ENCODE data around the gene DOK7. TPM values are rescaled to one million over a fixed set of nuclear protein-coding genes. Genes with fewer than 3 reads are reported as not detected.
"Not testable (repeated sequence)": the region's sequence is repeated elsewhere in the genome, so short reads cannot be mapped to it uniquely, and the experiment has no call there.

Gene DOK7
- total RNA-seq, 2 experiments from 2014 or later: not detected

- POLR2A ChIA-PET: no interaction called here
- CTCF ChIA-PET: no interaction called here
Observed at GRCh38 chr4:3458371-3458770, 4.7 kb upstream of the DOK7 start.

DNA sequence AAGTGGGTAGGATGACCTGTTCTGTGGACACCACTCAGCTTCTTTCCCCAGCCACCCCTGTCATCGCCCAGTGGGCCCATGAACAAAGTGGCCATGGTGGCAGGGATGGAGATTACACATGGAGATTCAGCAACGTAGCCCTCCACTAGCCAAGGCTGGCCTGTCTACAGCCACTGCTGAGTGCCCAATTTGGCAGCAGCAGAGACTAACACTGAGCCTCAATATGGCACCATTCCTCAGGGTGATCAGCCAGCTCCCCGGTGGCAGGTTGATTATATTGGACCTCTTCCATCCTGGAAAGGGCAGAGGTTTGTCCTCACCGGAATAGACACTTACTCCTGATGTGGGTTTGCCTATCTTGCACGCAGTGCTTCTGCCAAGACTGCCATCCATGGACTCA, 4.0 kb upstream of the DOK7 start:
- CTCF ChIA-PET, POLR2A ChIA-PET: not testable (repeated sequence)

GRCh38 chr4:3460926-3461325, 2.2 kb upstream of the DOK7 start:
- ChIA-PET POLR2A (no interaction called here), CTCF (no interaction called here)

DNA sequence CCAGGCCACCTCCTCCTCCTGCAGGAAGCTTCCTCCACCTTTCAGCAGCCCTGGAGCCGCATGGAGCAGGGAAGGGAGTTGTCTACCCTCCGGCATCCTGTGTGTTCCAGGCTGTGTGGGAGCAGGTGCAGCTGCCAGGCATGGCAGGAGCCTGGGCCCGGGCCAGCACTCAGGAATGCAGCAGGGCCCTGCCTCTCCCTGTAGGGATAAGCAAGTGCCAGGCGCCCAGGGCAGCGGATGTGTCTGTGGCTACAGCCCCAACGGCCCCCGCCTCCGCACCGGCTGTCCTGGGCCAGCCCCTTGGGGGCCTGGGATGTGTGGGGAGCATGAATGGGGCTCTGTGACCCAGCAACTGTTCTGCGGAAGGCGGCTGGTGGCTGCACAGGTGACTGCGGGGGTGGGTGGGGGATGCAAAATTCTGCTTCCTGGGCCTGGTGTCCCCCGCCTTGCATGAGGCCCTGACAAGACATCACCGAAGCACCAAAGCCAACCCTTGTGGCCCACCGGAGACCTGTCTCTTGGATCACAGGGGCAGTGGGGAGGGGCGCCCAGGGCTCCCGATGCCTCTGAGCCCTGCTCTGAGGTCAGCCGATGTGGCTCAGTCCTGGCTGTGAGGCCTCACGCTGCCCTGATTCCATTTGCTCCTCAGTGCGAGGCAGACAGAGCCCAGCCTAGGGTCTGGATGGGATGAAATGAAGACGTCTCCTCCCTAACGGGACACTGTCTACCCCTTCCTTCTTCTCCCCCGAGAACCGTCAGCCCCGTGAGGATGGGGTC, 1.4 kb upstream of the DOK7 start:
- CTCF ChIA-PET: no interaction called here

DNA sequence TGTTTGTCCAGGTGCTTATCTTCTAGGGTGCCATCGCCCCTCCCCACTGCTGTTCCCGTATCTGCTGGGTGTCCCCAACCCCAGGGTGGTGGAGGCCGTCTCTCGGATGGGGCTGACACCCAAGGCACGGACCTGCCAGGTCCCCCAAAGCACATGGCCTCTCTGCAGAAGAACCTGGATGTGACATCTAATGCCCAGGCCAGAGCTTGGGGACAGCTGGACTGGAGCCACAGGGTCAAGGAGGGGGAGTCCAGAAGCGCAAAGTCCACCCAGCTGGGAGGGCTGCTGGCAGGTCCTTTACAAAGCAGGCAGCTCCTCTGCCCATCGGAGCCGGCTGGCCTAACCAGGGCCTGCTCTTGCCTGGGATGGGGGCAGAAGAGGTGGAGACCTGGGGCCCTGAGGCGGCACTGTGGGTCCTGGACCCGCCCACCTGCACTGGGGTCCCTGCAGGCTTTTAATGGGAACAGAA, 751 bp upstream of the DOK7 start:
- CTCF ChIA-PET: no interaction called here
- POLR2A ChIA-PET: no interaction called here

More for the DNA sequence above, 1.4 kb upstream of the DOK7 start:
- POLR2A ChIA-PET: no interaction called here

DNA sequence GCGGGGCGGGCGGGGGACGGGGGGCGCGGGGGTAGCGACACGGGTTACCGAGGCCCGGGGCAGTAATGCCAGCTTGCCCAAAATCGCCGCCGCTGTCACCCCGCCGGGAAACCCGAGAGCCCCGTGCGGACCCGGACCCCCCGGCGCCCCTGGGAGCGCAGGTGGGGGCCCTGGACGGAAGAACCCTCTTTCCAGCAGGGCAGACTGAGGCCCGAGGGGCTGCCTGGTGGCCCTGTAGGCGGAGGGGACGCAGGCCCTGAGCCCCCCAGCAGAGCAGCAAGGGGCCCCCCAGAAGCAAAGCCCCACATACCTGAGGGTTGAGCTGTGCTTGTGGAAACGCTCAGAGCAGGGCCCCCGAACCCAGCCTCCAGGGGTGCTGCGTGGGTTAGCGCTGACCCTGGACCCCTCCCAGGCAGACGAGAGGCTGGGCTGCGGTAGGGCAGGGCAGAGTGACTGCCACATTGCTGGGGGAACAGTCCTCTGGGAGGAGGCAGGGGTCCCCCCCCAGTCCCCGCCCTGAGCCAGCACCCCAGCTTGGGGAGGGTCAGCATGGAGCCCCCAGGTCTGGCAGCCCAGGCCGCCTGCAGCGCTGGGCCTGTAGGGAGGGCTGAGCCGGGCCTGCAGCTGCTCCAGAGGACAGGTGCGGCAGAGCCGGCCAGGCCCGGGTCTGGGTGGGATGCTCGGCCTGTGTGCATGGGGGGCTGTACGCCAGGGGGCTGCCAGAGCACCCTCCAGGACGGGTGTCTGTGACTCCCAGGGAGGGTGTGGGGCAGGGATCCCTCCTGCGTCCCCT, 646 bp downstream of the DOK7 start:
- ChIA-PET CTCF (interaction anchor here (0.7 kb wide), 1 partner anchor 19 kb away, joined by 3 read pairs; no protein-coding TSS in a partner anchor), POLR2A (no interaction called here)

- ChIA-PET POLR2A (no interaction called here), CTCF (no interaction called here)
Observed at GRCh38 chr4:3464349-3464905, 1.3 kb downstream of the DOK7 start.

GRCh38 chr4:3464911-3465697, 2.0 kb downstream of the DOK7 start:
- CTCF ChIA-PET: no interaction called here
- POLR2A ChIA-PET: no interaction called here

GRCh38 chr4:3465698-3466671, 2.9 kb downstream of the DOK7 start:
- CTCF ChIA-PET: no interaction called here

GRCh38 chr4:3466691-3467600, 3.8 kb downstream of the DOK7 start:
- POLR2A ChIA-PET: no interaction called here
- CTCF ChIA-PET: no interaction called here

More at GRCh38 chr4:3465698-3466671, 2.9 kb downstream of the DOK7 start:
- POLR2A ChIA-PET: no interaction called here

GRCh38 chr4:3467601-3468031, 4.5 kb downstream of the DOK7 start:
- POLR2A ChIA-PET: no interaction called here

GRCh38 chr4:3468154-3468553, 5.0 kb downstream of the DOK7 start:
- POLR2A ChIA-PET: no interaction called here
- CTCF ChIA-PET: no interaction called here

More at GRCh38 chr4:3467601-3468031, 4.5 kb downstream of the DOK7 start:
- CTCF ChIA-PET: no interaction called here

DNA sequence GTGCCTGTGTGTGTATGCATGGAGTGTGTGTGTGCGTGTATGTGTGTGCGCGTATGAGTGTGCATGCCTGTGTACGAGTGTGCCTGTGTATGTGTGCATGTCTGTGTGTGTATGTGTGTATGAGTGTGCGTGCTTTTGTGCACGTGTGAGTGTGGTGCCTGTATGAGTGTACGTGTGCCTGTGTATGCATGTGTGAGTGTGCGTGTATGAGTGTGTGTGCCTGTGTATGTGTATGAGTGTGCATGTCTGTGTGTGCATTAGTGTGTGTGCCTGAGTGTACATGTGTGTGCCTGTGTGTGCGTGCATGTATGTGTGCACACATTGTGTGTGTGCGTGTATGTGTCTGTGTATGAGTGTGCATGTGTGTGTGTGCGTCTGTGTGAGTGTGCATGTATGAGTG, 5.7 kb downstream of the DOK7 start:
- CTCF ChIA-PET: no interaction called here
- POLR2A ChIA-PET: no interaction called here

GRCh38 chr4:3469386-3470243, 6.5 kb downstream of the DOK7 start:
- ChIA-PET CTCF (interaction anchor here (1.3 kb wide), 1 partner anchor 11 kb away, joined by 3 read pairs; no protein-coding TSS in a partner anchor), POLR2A (no interaction called here)

DNA sequence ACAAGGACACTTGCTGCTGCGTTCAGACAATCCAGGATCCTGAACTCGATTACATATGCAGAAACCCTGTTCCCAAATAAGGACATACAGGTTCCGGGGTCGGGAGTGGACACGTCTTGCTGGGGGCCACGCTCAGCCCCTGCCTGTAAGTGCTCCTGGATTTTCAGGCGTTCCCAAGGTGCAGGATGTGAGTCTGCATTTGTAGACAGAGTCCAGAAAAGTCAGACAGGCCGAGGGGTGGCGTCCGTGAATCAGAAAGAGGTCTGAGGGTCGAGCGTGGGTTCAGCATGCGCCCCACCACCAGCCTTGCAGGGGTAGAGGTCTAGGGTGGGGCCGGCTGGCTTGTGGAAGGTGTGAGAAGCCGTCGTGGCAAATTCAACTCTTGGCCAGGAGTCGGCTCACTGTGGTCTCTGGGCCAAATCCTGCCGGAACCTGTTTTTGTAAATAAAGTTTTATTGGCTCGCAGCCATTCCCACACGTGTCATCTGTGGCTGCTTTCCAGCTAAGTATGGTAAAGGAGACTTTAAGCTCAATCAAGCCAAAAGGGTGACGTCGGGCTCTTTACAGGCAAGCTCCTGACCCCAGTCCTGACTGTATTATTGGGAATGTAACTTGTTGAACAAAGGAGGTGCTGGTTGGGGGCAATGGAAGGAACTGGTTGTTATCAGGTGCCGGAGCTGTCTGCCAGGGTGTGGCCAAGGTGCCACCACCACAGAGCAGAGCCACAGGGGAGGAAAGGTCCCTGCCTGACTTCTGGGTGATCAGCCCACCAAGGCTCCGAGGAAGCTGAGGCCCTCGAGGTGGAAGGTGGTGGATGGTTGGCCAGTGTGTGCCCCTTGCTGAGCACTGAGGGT, 7.4 kb downstream of the DOK7 start:
- POLR2A ChIA-PET: no interaction called here
- CTCF ChIA-PET: interaction anchor here (1.3 kb wide), 1 partner anchor 10 kb away, joined by 3 read pairs; no protein-coding TSS in a partner anchor

Measured in activated CD8-positive, alpha-beta memory T cell treated with anti-CD3 and anti-CD28 coated beads for 36 hours (primary cell).